Measurements from ENCODE around the gene HYAL2.

DNA sequence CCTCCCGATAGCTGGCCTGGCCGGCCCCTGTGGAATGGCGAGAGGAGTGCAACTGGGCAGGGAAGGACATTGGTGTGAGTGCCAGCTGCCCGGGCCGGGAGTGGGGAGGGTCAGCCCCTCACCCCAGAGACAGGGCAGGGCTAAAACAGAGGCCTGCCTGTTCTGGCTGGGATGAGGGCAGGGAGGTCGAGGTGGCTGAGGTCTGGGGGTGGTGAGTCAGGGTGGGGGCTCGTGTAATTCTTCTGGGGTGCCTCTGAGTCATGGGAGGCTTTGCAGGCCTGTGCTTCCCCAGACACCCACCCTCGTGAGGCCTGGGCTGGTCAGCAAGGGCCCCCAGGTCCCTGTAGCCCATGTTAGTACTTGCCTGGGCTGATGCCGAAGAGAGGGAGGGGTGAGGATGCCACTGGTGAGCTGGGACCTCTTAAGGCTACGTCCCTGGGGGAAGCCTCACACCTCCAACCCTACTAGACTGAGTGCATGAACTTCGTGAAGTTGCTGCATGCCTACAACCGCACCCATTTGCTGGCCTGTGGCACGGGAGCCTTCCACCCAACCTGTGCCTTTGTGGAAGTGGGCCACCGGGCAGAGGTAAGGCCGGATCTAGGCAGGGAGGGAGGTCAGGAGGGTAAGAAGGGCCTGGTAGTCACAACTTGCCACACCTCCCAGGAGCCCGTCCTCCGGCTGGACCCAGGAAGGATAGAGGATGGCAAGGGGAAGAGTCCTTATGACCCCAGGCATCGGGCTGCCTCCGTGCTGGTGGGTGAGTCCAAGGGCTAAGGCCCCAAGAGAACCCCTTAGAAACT is 51.9 kb downstream of the HYAL2 start:
- no peak for TF ChIP-seq EGR1 (IDR thresholded peaks at IDR 0.05; ENCODE audit: low read depth in 2 of 2)
- no peak for TF ChIP-seq ATF3 (IDR thresholded peaks at IDR 0.05)
- TF ChIP-seq, protein P1, sequence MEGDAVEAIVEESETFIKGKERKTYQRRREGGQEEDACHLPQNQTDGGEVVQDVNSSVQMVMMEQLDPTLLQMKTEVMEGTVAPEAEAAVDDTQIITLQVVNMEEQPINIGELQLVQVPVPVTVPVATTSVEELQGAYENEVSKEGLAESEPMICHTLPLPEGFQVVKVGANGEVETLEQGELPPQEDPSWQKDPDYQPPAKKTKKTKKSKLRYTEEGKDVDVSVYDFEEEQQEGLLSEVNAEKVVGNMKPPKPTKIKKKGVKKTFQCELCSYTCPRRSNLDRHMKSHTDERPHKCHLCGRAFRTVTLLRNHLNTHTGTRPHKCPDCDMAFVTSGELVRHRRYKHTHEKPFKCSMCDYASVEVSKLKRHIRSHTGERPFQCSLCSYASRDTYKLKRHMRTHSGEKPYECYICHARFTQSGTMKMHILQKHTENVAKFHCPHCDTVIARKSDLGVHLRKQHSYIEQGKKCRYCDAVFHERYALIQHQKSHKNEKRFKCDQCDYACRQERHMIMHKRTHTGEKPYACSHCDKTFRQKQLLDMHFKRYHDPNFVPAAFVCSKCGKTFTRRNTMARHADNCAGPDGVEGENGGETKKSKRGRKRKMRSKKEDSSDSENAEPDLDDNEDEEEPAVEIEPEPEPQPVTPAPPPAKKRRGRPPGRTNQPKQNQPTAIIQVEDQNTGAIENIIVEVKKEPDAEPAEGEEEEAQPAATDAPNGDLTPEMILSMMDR (IDR thresholded peaks at IDR 0.05; ENCODE audit: low read depth, low read length, missing input control) = no peak
- no peak for TF ChIP-seq MAX (IDR thresholded peaks at IDR 0.05)
- no peak for TF ChIP-seq TAF1 (conservative IDR thresholded peaks at IDR 0.05)
- TF ChIP-seq GABPA (IDR thresholded peaks at IDR 0.05 in 1 of 2, conservative IDR thresholded peaks at IDR 0.05 in 1 of 2) = no peak
- TF ChIP-seq, protein P2, sequence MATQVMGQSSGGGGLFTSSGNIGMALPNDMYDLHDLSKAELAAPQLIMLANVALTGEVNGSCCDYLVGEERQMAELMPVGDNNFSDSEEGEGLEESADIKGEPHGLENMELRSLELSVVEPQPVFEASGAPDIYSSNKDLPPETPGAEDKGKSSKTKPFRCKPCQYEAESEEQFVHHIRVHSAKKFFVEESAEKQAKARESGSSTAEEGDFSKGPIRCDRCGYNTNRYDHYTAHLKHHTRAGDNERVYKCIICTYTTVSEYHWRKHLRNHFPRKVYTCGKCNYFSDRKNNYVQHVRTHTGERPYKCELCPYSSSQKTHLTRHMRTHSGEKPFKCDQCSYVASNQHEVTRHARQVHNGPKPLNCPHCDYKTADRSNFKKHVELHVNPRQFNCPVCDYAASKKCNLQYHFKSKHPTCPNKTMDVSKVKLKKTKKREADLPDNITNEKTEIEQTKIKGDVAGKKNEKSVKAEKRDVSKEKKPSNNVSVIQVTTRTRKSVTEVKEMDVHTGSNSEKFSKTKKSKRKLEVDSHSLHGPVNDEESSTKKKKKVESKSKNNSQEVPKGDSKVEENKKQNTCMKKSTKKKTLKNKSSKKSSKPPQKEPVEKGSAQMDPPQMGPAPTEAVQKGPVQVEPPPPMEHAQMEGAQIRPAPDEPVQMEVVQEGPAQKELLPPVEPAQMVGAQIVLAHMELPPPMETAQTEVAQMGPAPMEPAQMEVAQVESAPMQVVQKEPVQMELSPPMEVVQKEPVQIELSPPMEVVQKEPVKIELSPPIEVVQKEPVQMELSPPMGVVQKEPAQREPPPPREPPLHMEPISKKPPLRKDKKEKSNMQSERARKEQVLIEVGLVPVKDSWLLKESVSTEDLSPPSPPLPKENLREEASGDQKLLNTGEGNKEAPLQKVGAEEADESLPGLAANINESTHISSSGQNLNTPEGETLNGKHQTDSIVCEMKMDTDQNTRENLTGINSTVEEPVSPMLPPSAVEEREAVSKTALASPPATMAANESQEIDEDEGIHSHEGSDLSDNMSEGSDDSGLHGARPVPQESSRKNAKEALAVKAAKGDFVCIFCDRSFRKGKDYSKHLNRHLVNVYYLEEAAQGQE (IDR thresholded peaks at IDR 0.05) = no peak
- TF ChIP-seq SP1 (IDR thresholded peaks at IDR 0.05) = no peak
- TF ChIP-seq YY1 (IDR thresholded peaks at IDR 0.05) = no peak
- no peak for TF ChIP-seq HNF4G (IDR thresholded peaks at IDR 0.05)
- no peak for TF ChIP-seq RAD21 (IDR thresholded peaks at IDR 0.05)

Measured in liver (tissue), 3 donors.